ENCODE measurements around the gene TAF15. TPM values are rescaled to one million over a fixed set of nuclear protein-coding genes. Genes with fewer than 3 reads are reported as not detected.

The TAF15 gene
- total and polyA plus RNA-seq, 10 of the 15 experiments (the other 5 are each of a cell fraction or from before 2014, with no cell fraction given) = 9.5 to 259 (median 40.4) TPM

GRCh38 chr17:35875072-35875799 lies 66.0 kb downstream of the TAF15 start (continued):
- TF ChIP-seq E2F8 (IDR thresholded peaks at IDR 0.05; ENCODE audit: low read depth, partially characterized antibody) (no peak), NFYA (IDR thresholded peaks at IDR 0.05; ENCODE audit: borderline replicate concordance, low read depth, low read length) (no peak), HDAC6 (IDR thresholded peaks at IDR 0.05; ENCODE audit: unreplicated experiment) (no peak), BCL11A (IDR thresholded peaks at IDR 0.05; ENCODE audit: low read depth, low read length) (no peak), GABPA (IDR thresholded peaks at IDR 0.05; ENCODE audit: low read depth) (no peak), ZBTB4 (CRISPR knock-in tag; IDR thresholded peaks at IDR 0.05) (no peak), RBBP5 (conservative IDR thresholded peaks at IDR 0.05) (no peak), HSF1 (IDR thresholded peaks at IDR 0.05; ENCODE audit: low read depth, low read length) (no peak), USF2 (IDR thresholded peaks at IDR 0.05; ENCODE audit: borderline replicate concordance, low read depth, low read length) (no peak), PML (IDR thresholded peaks at IDR 0.05; ENCODE audit: low read length) (no peak), POLR2AphosphoS2 (IDR thresholded peaks at IDR 0.05; ENCODE audit: low read depth, low read length) (no peak), SMC3 (IDR thresholded peaks at IDR 0.05; ENCODE audit: borderline replicate concordance, low read length) (no peak), FOXM1 (IDR thresholded peaks at IDR 0.05; ENCODE audit: low read depth, low read length) (no peak), SUPT20H (IDR thresholded peaks at IDR 0.05; ENCODE audit: borderline replicate concordance, control insufficient read depth, low read depth, low read length) (no peak), PAX8 (IDR thresholded peaks at IDR 0.05) (no peak), MYB (IDR thresholded peaks at IDR 0.05; ENCODE audit: borderline replicate concordance, low read depth, low read length) (no peak), YY1 (IDR thresholded peaks at IDR 0.05; ENCODE audit: low read depth, low read length) (peak; percentile 44; the same call in 1 of the 2 replicates), CEBPB (IDR thresholded peaks at IDR 0.05; ENCODE audit: borderline replicate concordance in 1 of 2, low read depth in 2 of 2, low read length in 2 of 2) (no peak), TCF7 (IDR thresholded peaks at IDR 0.05; ENCODE audit: borderline replicate concordance) (no peak), ZZZ3 (IDR thresholded peaks at IDR 0.05; ENCODE audit: control insufficient read depth, insufficient read length, low read depth) (no peak), MTA3 (IDR thresholded peaks at IDR 0.05; ENCODE audit: borderline replicate concordance, low read length) (no peak; the same call in 1 of the 2 replicates), TCF3 (IDR thresholded peaks at IDR 0.05; ENCODE audit: borderline replicate concordance, insufficient read depth, low read depth, low read length) (no peak), BMI1 (IDR thresholded peaks at IDR 0.05; ENCODE audit: borderline replicate concordance) (no peak)

Data from GM12878 (cell line).